ENCODE data around the gene ERI3. TPM values are rescaled to one million over a fixed set of nuclear protein-coding genes. Genes with fewer than 3 reads are reported as not detected.

Gene ERI3
- total and polyA plus RNA-seq, 9 of the 15 experiments (the other 6 are each of a cell fraction or from before 2014, with no cell fraction given): 47.8 to 93.4 (median 67.2) TPM

- no peak for TF ChIP-seq ZEB2 (IDR thresholded peaks at IDR 0.05)
- no peak for TF ChIP-seq ZNF57 (CRISPR knock-in tag; IDR thresholded peaks at IDR 0.05)
- TF ChIP-seq BRCA1 (IDR thresholded peaks at IDR 0.05): no peak
- TF ChIP-seq BRCA1 (CRISPR knock-in tag; IDR thresholded peaks at IDR 0.05): no peak
- peak; percentile 33; the same call in 1 of the 2 replicates for TF ChIP-seq NFIX (CRISPR knock-in tag; IDR thresholded peaks at IDR 0.05; ENCODE audit: low read depth)
- TF ChIP-seq CTCF (IDR thresholded peaks at IDR 0.05 in 2 of 3, conservative IDR thresholded peaks at IDR 0.05 in 1 of 3; ENCODE audit: insufficient read depth in 2 of 3, low read depth in 1 of 3, low read length in 3 of 3): peak in 2 of 3 experiments; percentile 4 to 14; a peak in 1 of 6 replicates
- TF ChIP-seq NFIC (IDR thresholded peaks at IDR 0.05): peak; percentile 96
- no peak for TF ChIP-seq PML (IDR thresholded peaks at IDR 0.05; ENCODE audit: low read length)
These were observed 115.6 kb downstream of the ERI3 start (continued) for GRCh38 chr1:44239331-44239960.

GRCh38 chr1:44238660-44239059 lies 116.4 kb downstream of the ERI3 start:
- WGBS (ENCODE audit: insufficient coverage, low coverage, missing lambda C conversion rate): 92% methylated on average over 1 of the region's 4 CpGs
- Histone ChIP-seq H3K4me1 (replicated peaks in 1 of 2; ENCODE audit: control insufficient read depth in 2 of 2, insufficient read depth in 2 of 2, low read length in 2 of 2) (peaks cover 25 to 35% of the 10 kb centered on the region in 2 experiments; a peak in 4 of 5 replicates), H3K9ac (ENCODE audit: insufficient read depth in 1 of 2, low read depth in 2 of 2, low read length in 2 of 2) (0 out of 4 replicates have a peak overlapping the region, but pooled peaks of 1 of the 2 experiments have one; percentile 15), H3K27me3 (ENCODE audit: control insufficient read depth in 2 of 2, insufficient read depth in 2 of 2, low read length in 2 of 2) (no peaks in the 10 kb centered on the region), H4K20me1 (replicated peaks; ENCODE audit: control insufficient read depth, insufficient read depth, low read length) (peaks cover 21% of the 10 kb centered on the region), H3K36me3 (ENCODE audit: control insufficient read depth, insufficient read depth, low read length) (peaks cover 16% of the 10 kb centered on the region), H3K4me2 (ENCODE audit: insufficient read depth, low read length) (no peak overlapping the region), H3K79me2 (ENCODE audit: control insufficient read depth, insufficient read depth, low read length) (no peaks in the 10 kb centered on the region), H3K9me1 (ENCODE audit: control insufficient read depth, insufficient read depth, low read length) (peaks cover 9% of the 10 kb centered on the region), H3K4me3 (no peak overlapping the region), H3K9me3 (replicated peaks; ENCODE audit: control insufficient read depth, insufficient read depth, low read depth, low read length) (no peaks in the 10 kb centered on the region), H2AFZ (ENCODE audit: low read depth, low read length) (no peak overlapping the region), H3K27ac (ENCODE audit: extremely low read depth, low read depth, low read length) (no peak overlapping the region)
- ChIA-PET CTCF (ENCODE audit: low intra/inter-chr PET ratio) (no interaction called here), POLR2A (interaction anchor here (0.6 to 1.4 kb wide), 9 partner anchors 15 to 246 kb away, joined by 3 to 6 read pairs (median 3); no protein-coding TSS in a partner anchor)
- intact Hi-C loops (cut with micrococcal nuclease) (loop anchor here (2.0 kb wide), 1 partner anchor 52 kb away; no protein-coding TSS in a partner anchor), in situ Hi-C loops (cut with MboI) (no loop called here)
- FAIRE-seq (peak; percentile 37), DNase-seq (ENCODE audit: extremely low read depth in 1 of 4, low spot score in 3 of 4) (no peak), ATAC-seq (no peak)
- TF ChIP-seq RBM39 (optimal IDR thresholded peaks at IDR 0.05; ENCODE audit: low read depth, low read length) (no peak), FIP1L1 (IDR thresholded peaks at IDR 0.05; ENCODE audit: low read depth, low read length, poor library complexity, severe bottlenecking) (no peak), BACH1 (tag; IDR thresholded peaks at IDR 0.05) (no peak), RAD51 (IDR thresholded peaks at IDR 0.05; ENCODE audit: borderline replicate concordance, low read depth) (no peak), SP2 (IDR thresholded peaks at IDR 0.05; ENCODE audit: extremely low read depth, low read depth, low read length, poor library complexity, severe bottlenecking) (no peak), BMI1 (IDR thresholded peaks at IDR 0.05; ENCODE audit: low read length) (no peak), ZC3H4 (CRISPR knock-in tag; IDR thresholded peaks at IDR 0.05; ENCODE audit: borderline replicate concordance) (no peak)
- BruUV-seq (replicated peaks): no TSS peak
